Measurements from ENCODE around the gene PDLIM1. TPM values are rescaled to one million over a fixed set of nuclear protein-coding genes. Genes with fewer than 3 reads are reported as not detected.

Gene PDLIM1
- total RNA-seq, 1 experiment from 2014 or later = 67.4 TPM

DNA sequence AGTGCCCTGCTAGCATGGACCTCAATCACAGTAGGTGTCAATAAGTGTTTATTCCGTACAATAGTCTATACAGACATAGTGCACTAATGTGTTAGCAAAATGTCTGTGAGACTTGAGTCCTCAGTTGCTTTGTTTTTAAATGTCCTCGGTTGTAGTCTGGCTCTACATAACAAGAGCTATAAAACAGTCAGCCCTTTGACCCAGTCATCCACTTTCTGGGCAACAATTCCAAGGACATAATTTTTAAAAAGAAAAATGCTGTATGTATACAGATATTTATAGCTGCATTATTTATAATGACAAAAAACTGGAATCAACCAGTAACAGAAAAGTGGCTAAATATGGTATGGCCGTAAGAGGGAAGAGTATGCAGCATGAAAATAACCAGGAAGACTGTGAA lies 2.8 kb upstream of the PDLIM1 start:
- H4K20me1 ChIP-seq (ENCODE audit: insufficient read depth) = no peaks in the 10 kb centered on the region
- POLR2A ChIA-PET = no interaction called here
- DNase-seq (ENCODE audit: low read depth, low spot score) = no peak
- no peaks in the 10 kb centered on the region for H3K9me3 ChIP-seq (ENCODE audit: control insufficient read depth in 1 of 2, insufficient read depth in 1 of 2, low read depth in 1 of 2, low read length in 2 of 2)
- no peak overlapping the region for H3K4me2 ChIP-seq (ENCODE audit: low read length)
- H3K9ac ChIP-seq (ENCODE audit: low read length) = no peak overlapping the region
- peaks cover 10 to 20% of the 10 kb centered on the region in 2 experiments for H3K4me1 ChIP-seq (ENCODE audit: control insufficient read depth in 1 of 2, insufficient read depth in 2 of 2, low read length in 2 of 2)
- no peak for ATAC-seq
- CTCF ChIA-PET = interaction anchor here (0.6 kb wide), 1 partner anchor 92 kb away, joined by 3 read pairs; no protein-coding TSS in a partner anchor
- H3K9me2 ChIP-seq (ENCODE audit: insufficient read depth) = no peaks in the 10 kb centered on the region
- RAD21 ChIA-PET (ENCODE audit: low non-redundant PET in 1 of 2, low total read pairs in 2 of 2, uncharacterized antibody in 2 of 2, unreplicated experiment in 2 of 2) = no interaction called here
- H3K27ac ChIP-seq (ENCODE audit: low read depth, low read length) = no peak overlapping the region
- H3K4me3 ChIP-seq (replicated peaks in 1 of 2; ENCODE audit: low read depth in 1 of 2, low read length in 2 of 2) = no peak overlapping the region
- no peaks in the 10 kb centered on the region for H3K27me3 ChIP-seq (ENCODE audit: insufficient read depth, low read length)
- no peak overlapping the region for H2AFZ ChIP-seq (ENCODE audit: low read depth, low read length, poor library complexity, severe bottlenecking)
- H3K79me2 ChIP-seq (ENCODE audit: insufficient read depth, low read length) = peaks cover 14% of the 10 kb centered on the region
- no peaks in the 10 kb centered on the region for H3K36me3 ChIP-seq (ENCODE audit: control insufficient read depth in 1 of 2, insufficient read depth in 2 of 2, low read length in 2 of 2)
- intact Hi-C loops (cut with micrococcal nuclease) = no loop called here
- no TSS peak for BruUV-seq (replicated peaks)
- TF ChIP-seq SIN3A (IDR thresholded peaks at IDR 0.05; ENCODE audit: low read depth) = no peak
- no peak for TF ChIP-seq REST (IDR thresholded peaks at IDR 0.05; ENCODE audit: low read depth)
- TF ChIP-seq EZH2phosphoT487 (IDR thresholded peaks at IDR 0.05; ENCODE audit: borderline replicate concordance) = no peak
- TF ChIP-seq EGR1 (IDR thresholded peaks at IDR 0.05; ENCODE audit: low read depth) = no peak
- TF ChIP-seq YY1 (IDR thresholded peaks at IDR 0.05; ENCODE audit: extremely low read depth, insufficient replicate concordance, low read depth, low read length) = no peak
- TF ChIP-seq JUND (IDR thresholded peaks at IDR 0.05) = no peak
- TF ChIP-seq FOSL1 (IDR thresholded peaks at IDR 0.05; ENCODE audit: low read depth) = no peak
- TF ChIP-seq CBX3 (IDR thresholded peaks at IDR 0.05; ENCODE audit: low read depth) = no peak

Data from HCT116 (cell line).